Astrocyte (in vitro differentiated cells and primary cell): ENCODE results near the gene SLC35A2. TPM values are rescaled to one million over a fixed set of nuclear protein-coding genes. Genes with fewer than 3 reads are reported as not detected.

Experiments used
- DNase-seq: peaks from one replicate; pipeline ENCODE4 v3.0.0-alpha.2; 2010; ENCODE audit warnings: low read depth
- FAIRE-seq: peaks from 2 replicates; lab custom pipeline; 2011; peaks lifted over from hg19 to GRCh38; lab: Jason Lieb, UNC
- H2AFZ ChIP-seq: 2 replicates; pipeline ENCODE4 v1.6.0; 2012; ENCODE audit warnings: low read depth, low read length, inconsistent platforms
- H3K27ac ChIP-seq: 2 replicates; pipeline ENCODE4 v1.5.1; 2011; ENCODE audit warnings: low read depth, low read length, inconsistent platforms
- H3K27me3 ChIP-seq: 2 replicates; pipeline ENCODE4 v1.6.0; 2011; ENCODE audit warnings: low read length, inconsistent platforms; ENCODE audit not compliant: insufficient read depth
- H3K36me3 ChIP-seq: 2 replicates; pipeline ENCODE4 v1.5.1; 2011; ENCODE audit warnings: low read length, inconsistent platforms; ENCODE audit not compliant: insufficient read depth
- H3K4me1 ChIP-seq: 2 replicates; pipeline ENCODE4 v1.5.1; 2011; ENCODE audit warnings: low read length, inconsistent platforms; ENCODE audit not compliant: insufficient read depth
- H3K4me2 ChIP-seq: 2 replicates; pipeline ENCODE4 v1.6.0; 2012; ENCODE audit warnings: low read length, inconsistent platforms
- H3K4me3 ChIP-seq: 2 replicates; pipeline ENCODE4 v1.5.1; 2011; ENCODE audit warnings: low read depth, mild to moderate bottlenecking, low read length, inconsistent platforms; ENCODE audit not compliant: insufficient read depth
- H3K79me2 ChIP-seq: 2 replicates; pipeline ENCODE4 v1.6.0; 2012; ENCODE audit warnings: mild to moderate bottlenecking, low read length, inconsistent platforms; ENCODE audit not compliant: insufficient read depth
- H3K9ac ChIP-seq: 2 replicates; pipeline ENCODE4 v1.6.0; 2012; ENCODE audit warnings: mild to moderate bottlenecking, low read length, inconsistent platforms
- H3K9me3 ChIP-seq: 2 replicates; pipeline ENCODE4 v1.5.1; 2012; ENCODE audit warnings: low read depth, mild to moderate bottlenecking, low read length, inconsistent platforms; ENCODE audit not compliant: insufficient read depth
- H4K20me1 ChIP-seq: 2 replicates; pipeline ENCODE4 v1.6.0; 2012; ENCODE audit warnings: low read length, inconsistent platforms; ENCODE audit not compliant: insufficient read depth
- H3K27ac Mint-ChIP-seq: one replicate; pipeline ENCODE4 v1.8.0; 2021; ENCODE audit warnings: mild to moderate bottlenecking, mixed read lengths; ENCODE audit not compliant: unreplicated experiment
- H3K27me3 Mint-ChIP-seq: one replicate; pipeline ENCODE4 v1.8.0; 2021; ENCODE audit warnings: low read depth, mixed read lengths; ENCODE audit not compliant: unreplicated experiment
- H3K36me3 Mint-ChIP-seq: one replicate; pipeline ENCODE4 v1.8.0; 2021; ENCODE audit warnings: low read depth, mixed read lengths; ENCODE audit not compliant: unreplicated experiment
- H3K4me1 Mint-ChIP-seq: one replicate; pipeline ENCODE4 v1.8.0; 2021; ENCODE audit warnings: low read depth, mixed read lengths; ENCODE audit not compliant: unreplicated experiment
- H3K4me3 Mint-ChIP-seq: one replicate; pipeline ENCODE4 v1.8.0; 2021; ENCODE audit warnings: mild to moderate bottlenecking, moderate library complexity, mixed read lengths; ENCODE audit not compliant: unreplicated experiment
- H3K9me3 Mint-ChIP-seq: one replicate; pipeline ENCODE4 v1.8.0; 2021; ENCODE audit warnings: mild to moderate bottlenecking, mixed read lengths; ENCODE audit not compliant: unreplicated experiment
- CTCF ChIP-seq: IDR thresholded peaks from 2 replicates; pipeline ENCODE4 v1.5.1; 2011; ENCODE audit warnings: low read depth, mild to moderate bottlenecking, inconsistent platforms, low read length, moderate library complexity; ENCODE audit not compliant: insufficient read depth
- EZH2 ChIP-seq: IDR thresholded peaks from 2 replicates; pipeline ENCODE4 v1.6.1; 2012; ENCODE audit warnings: mild to moderate bottlenecking, low read length, inconsistent platforms; ENCODE audit not compliant: insufficient read depth
- total RNA-seq: library from RNA; stranded (reverse); gene quantifications from 2 replicates; pipeline ENCODE4 v1.2.1, GENCODE V29; 2021

The SLC35A2 gene
- total RNA-seq, 1 donor from 2014 or later = 54.3 TPM

- H3K9ac ChIP-seq = peak overlapping the region; percentile 46
- Mint-ChIP-seq H3K27ac (no peak overlapping the region), H3K4me3 (peak overlapping the region; percentile 73), H3K27me3 (no peaks in the 10 kb centered on the region), H3K36me3 (peaks cover 3% of the 10 kb centered on the region), H3K9me3 (no peaks in the 10 kb centered on the region), H3K4me1 (peaks cover 6% of the 10 kb centered on the region)
- no peaks in the 10 kb centered on the region for H3K36me3 ChIP-seq
- peak overlapping the region; percentile 26 for H2AFZ ChIP-seq
- peaks cover 2% of the 10 kb centered on the region for H4K20me1 ChIP-seq
- H3K4me3 ChIP-seq = peak overlapping the region; percentile 48
- H3K27me3 ChIP-seq = no peaks in the 10 kb centered on the region
- TF ChIP-seq CTCF (no peak), EZH2 (no peak)
- no peaks in the 10 kb centered on the region for H3K9me3 ChIP-seq
- H3K4me1 ChIP-seq = peaks cover 7% of the 10 kb centered on the region
- FAIRE-seq (no peak), DNase-seq (peak; percentile 62)
- peaks cover 11% of the 10 kb centered on the region for H3K79me2 ChIP-seq
- peak overlapping the region; percentile 86 for H3K4me2 ChIP-seq
- H3K27ac ChIP-seq = no peak overlapping the region
Measured at GRCh38 chrX:48891402-48892288, 19.8 kb downstream of the SLC35A2 start.

GRCh38 chrX:48890934-48891401, 20.5 kb downstream of the SLC35A2 start:
- Histone ChIP-seq H3K4me1 (peaks cover 3% of the 10 kb centered on the region), H3K79me2 (peaks cover 7% of the 10 kb centered on the region), H3K27ac (no peak overlapping the region), H3K36me3 (no peaks in the 10 kb centered on the region), H2AFZ (no peak overlapping the region), H3K9me3 (no peaks in the 10 kb centered on the region), H3K27me3 (no peaks in the 10 kb centered on the region), H3K9ac (peak overlapping the region; percentile 46), H3K4me3 (peak overlapping the region; percentile 48), H4K20me1 (no peaks in the 10 kb centered on the region), H3K4me2 (peak overlapping the region; percentile 86)
- no peaks in the 10 kb centered on the region for H3K27me3 Mint-ChIP-seq
- peak overlapping the region; percentile 80 for H3K27ac Mint-ChIP-seq
- no peak for FAIRE-seq
- H3K36me3 Mint-ChIP-seq = peaks cover 3% of the 10 kb centered on the region
- peak overlapping the region; percentile 85 for H3K4me3 Mint-ChIP-seq
- DNase-seq = no peak
- peaks cover 3% of the 10 kb centered on the region for H3K4me1 Mint-ChIP-seq
- no peaks in the 10 kb centered on the region for H3K9me3 Mint-ChIP-seq
- no peak for TF ChIP-seq CTCF
- TF ChIP-seq EZH2 = no peak
